ENCODE measurements around the gene UROD. TPM values are rescaled to one million over a fixed set of nuclear protein-coding genes. Genes with fewer than 3 reads are reported as not detected.
"Not testable (repeated sequence)": the region's sequence is repeated elsewhere in the genome, so short reads cannot be mapped to it uniquely, and the experiment has no call there.

UROD gene
- total RNA-seq, 1 experiment from 2014 or later = 99.1 TPM

- not testable (repeated sequence) for H3K36me3 ChIP-seq (ENCODE audit: insufficient read depth, low read length); H3K4me1 ChIP-seq (ENCODE audit: low read length); H3K27ac ChIP-seq (ENCODE audit: low read length); H4K20me1 ChIP-seq (ENCODE audit: insufficient read depth, low read depth, low read length); H3K9ac ChIP-seq (ENCODE audit: low read length); H3K9me2 ChIP-seq (replicated peaks; ENCODE audit: insufficient read depth, low read length); H3K27me3 ChIP-seq (ENCODE audit: low read length); H3K79me2 ChIP-seq (ENCODE audit: low read length); H3K4me2 ChIP-seq (ENCODE audit: low read depth, low read length, poor library complexity, severe bottlenecking); H3K4me3 ChIP-seq (ENCODE audit: low read length); H3K9me3 ChIP-seq (ENCODE audit: low read length); H2AFZ ChIP-seq (ENCODE audit: low read length)
- peak; percentile 15 for DNase-seq
These were observed 50.4 kb downstream of the UROD start for GRCh38 chr1:45062463-45062862.

DNA sequence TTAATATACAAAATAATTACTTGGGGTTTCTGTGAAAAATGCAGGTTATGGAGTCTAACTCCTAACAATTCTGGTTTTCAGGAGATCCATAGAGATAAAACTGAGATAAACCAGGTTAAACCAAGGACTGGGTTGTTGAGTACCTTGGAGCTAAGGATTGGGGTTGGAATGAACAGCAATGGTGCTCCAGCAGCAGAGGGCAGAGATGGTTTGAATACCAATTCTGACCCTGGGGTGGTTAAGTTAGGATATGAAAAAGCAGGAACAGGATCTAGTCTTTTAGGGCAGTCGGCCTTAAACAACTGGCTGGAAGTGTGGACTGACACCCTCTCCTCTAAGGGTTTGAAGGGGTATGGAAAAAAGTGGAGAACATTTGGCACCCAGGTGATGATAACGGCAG is 53.0 kb downstream of the UROD start:
- Histone ChIP-seq H2AFZ (ENCODE audit: low read length) (no peak overlapping the region), H3K9me3 (ENCODE audit: low read length) (no peaks in the 10 kb centered on the region), H3K27ac (ENCODE audit: low read length) (no peak overlapping the region), H3K9ac (ENCODE audit: low read length) (no peak overlapping the region), H3K4me3 (ENCODE audit: low read length) (no peak overlapping the region), H3K4me2 (ENCODE audit: low read depth, low read length, poor library complexity, severe bottlenecking) (no peak overlapping the region), H3K79me2 (ENCODE audit: low read length) (no peaks in the 10 kb centered on the region), H3K4me1 (ENCODE audit: low read length) (no peaks in the 10 kb centered on the region), H3K27me3 (ENCODE audit: low read length) (no peaks in the 10 kb centered on the region), H4K20me1 (ENCODE audit: insufficient read depth, low read depth, low read length) (no peaks in the 10 kb centered on the region), H3K36me3 (ENCODE audit: insufficient read depth, low read length) (no peaks in the 10 kb centered on the region), H3K9me2 (replicated peaks; ENCODE audit: insufficient read depth, low read length) (no peaks in the 10 kb centered on the region)
- peak; percentile 21 for DNase-seq

Other genes with a start within 250 kb of the UROD start
- 3,372 and 3,624 TPM in 2 replicates for gene RPS8, start 236.7 kb upstream of the UROD start, total RNA-seq (2014; rRNA removed; shearing (Covaris generic); ENCODE audit: low replicate concordance)
- gene BEST4, start 224.1 kb upstream of the UROD start, total RNA-seq (2014; rRNA removed; shearing (Covaris generic); ENCODE audit: low replicate concordance) = 1.0 and 1.3 TPM in 2 replicates
- 11.8 and 18.2 TPM in 2 replicates for gene PLK3, start 211.9 kb upstream of the UROD start, total RNA-seq (2014; rRNA removed; shearing (Covaris generic); ENCODE audit: low replicate concordance)
- not detected in 2 replicates for gene DYNLT4, start 204.9 kb upstream of the UROD start, total RNA-seq (2014; rRNA removed; shearing (Covaris generic); ENCODE audit: low replicate concordance)
- gene BTBD19, start 203.7 kb upstream of the UROD start, total RNA-seq (2014; rRNA removed; shearing (Covaris generic); ENCODE audit: low replicate concordance) = 0.69 and 0.75 TPM in 2 replicates
- 0.04 and 0.43 TPM in 2 replicates for gene PTCH2, start 169.0 kb upstream of the UROD start, total RNA-seq (2014; rRNA removed; shearing (Covaris generic); ENCODE audit: low replicate concordance)
- 22.4 and 25.0 TPM in 2 replicates for gene EIF2B3, start 25.7 kb upstream of the UROD start, total RNA-seq (2014; rRNA removed; shearing (Covaris generic); ENCODE audit: low replicate concordance)
- 6.9 and 8.8 TPM in 2 replicates for gene HECTD3, start 930 bp upstream of the UROD start, total RNA-seq (2014; rRNA removed; shearing (Covaris generic); ENCODE audit: low replicate concordance)
- 0.04 TPM in 2 replicates for gene ZSWIM5, start 194.4 kb downstream of the UROD start, total RNA-seq (2014; rRNA removed; shearing (Covaris generic); ENCODE audit: low replicate concordance)